Right lobe of liver (tissue), 4 donors: ENCODE measurements around the gene PRKCA.

Source experiments
- POLR2A ChIP-seq: fragments of 450-650 bp; IDR thresholded peaks from one replicate; pipeline ENCODE4 v1.6.1; 2017; ENCODE audit warnings: antibody characterized with exemption, mild to moderate bottlenecking
- TF ChIP-seq, protein P1 (sequence below), 4 donors: fragments of 200-600 bp in 3 of 4; fragments of 450-650 bp in 1 of 4; IDR thresholded peaks; one replicate each; pipeline versions ENCODE4 v1.5.1 to v1.8.0; 2016 to 2022; ENCODE audit warnings: antibody characterized with exemption in 4 of 4, mild to moderate bottlenecking in 2 of 4
- donor health status: DM: no; HTN: no; CAD: no.
- donor health status: DM: no; HTN: no; CAD: no.
- donor health status: DM: no; HTN: yes; CAD: no.

GRCh38 chr17:66507982-66508760 is 205.8 kb downstream of the PRKCA start:
- TF ChIP-seq, protein P1, sequence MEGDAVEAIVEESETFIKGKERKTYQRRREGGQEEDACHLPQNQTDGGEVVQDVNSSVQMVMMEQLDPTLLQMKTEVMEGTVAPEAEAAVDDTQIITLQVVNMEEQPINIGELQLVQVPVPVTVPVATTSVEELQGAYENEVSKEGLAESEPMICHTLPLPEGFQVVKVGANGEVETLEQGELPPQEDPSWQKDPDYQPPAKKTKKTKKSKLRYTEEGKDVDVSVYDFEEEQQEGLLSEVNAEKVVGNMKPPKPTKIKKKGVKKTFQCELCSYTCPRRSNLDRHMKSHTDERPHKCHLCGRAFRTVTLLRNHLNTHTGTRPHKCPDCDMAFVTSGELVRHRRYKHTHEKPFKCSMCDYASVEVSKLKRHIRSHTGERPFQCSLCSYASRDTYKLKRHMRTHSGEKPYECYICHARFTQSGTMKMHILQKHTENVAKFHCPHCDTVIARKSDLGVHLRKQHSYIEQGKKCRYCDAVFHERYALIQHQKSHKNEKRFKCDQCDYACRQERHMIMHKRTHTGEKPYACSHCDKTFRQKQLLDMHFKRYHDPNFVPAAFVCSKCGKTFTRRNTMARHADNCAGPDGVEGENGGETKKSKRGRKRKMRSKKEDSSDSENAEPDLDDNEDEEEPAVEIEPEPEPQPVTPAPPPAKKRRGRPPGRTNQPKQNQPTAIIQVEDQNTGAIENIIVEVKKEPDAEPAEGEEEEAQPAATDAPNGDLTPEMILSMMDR (IDR thresholded peaks at IDR 0.05) = no peak
- no peak for TF ChIP-seq POLR2A
